Neural cell (in vitro differentiated cells): ENCODE measurements around the gene WASHC4.

Experiments used
- CTCF ChIP-seq: fragments of 450-650 bp; IDR thresholded peaks from 2 replicates; pipeline ENCODE4 v1.5.1; 2014; ENCODE audit warnings: antibody characterized with exemption, mild to moderate bottlenecking, moderate library complexity; ENCODE audit not compliant: poor library complexity, severe bottlenecking
- EP300 ChIP-seq: fragments of 450-650 bp; conservative IDR thresholded peaks from 2 replicates; pipeline ENCODE4 v1.6.1; 2014; ENCODE audit warnings: antibody characterized with exemption, mild to moderate bottlenecking, moderate library complexity; ENCODE audit not compliant: poor library complexity, severe bottlenecking
- POLR2AphosphoS5 ChIP-seq: IDR thresholded peaks from 2 replicates; pipeline ENCODE4 v1.6.1; 2012
- RAD21 ChIP-seq: fragments of 450-650 bp; conservative IDR thresholded peaks from 2 replicates; pipeline ENCODE4 v1.6.1; 2014; ENCODE audit warnings: antibody characterized with exemption, mild to moderate bottlenecking, moderate library complexity
- TAF1 ChIP-seq: IDR thresholded peaks from 2 replicates; pipeline ENCODE4 v1.6.1; 2012; ENCODE audit warnings: low read depth

- TF ChIP-seq EP300 (no peak), RAD21 (no peak), POLR2AphosphoS5 (no peak), CTCF (no peak), TAF1 (no peak)
Measured at GRCh38 chr12:105083031-105083430, 24.5 kb upstream of the WASHC4 start.
